Epidermal melanocyte (primary cell): ENCODE results near the gene PTPRN2.
"Not testable (repeated sequence)": the region's sequence is repeated elsewhere in the genome, so short reads cannot be mapped to it uniquely, and the experiment has no call there.

ENCODE experiments used
- DNase-seq: peaks from one replicate; pipeline ENCODE4 v3.0.0; 2011; ENCODE audit warnings: low spot score; ENCODE audit not compliant: insufficient read length

The PTPRN2 gene

DNA sequence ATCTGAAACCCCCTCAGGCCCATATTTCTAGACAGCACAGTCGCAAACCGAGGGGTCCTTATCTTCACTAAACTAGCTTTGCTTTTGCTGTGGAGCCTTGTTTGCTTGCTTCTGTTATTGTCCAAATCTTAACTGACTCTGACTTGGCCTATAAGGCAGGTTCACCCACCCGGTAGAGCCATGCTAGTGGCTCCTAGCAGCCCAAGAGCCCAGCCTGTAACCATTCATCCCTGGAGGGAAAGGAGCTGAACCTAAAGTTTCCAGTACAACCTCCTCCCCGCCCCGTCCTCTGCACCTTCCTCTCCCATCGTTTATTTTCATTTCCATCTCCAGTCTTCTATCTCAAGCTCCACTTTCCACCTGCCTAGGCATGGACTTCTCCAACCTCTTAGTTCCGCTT, 345.7 kb downstream of the PTPRN2 start:
- no peak for DNase-seq

DNA sequence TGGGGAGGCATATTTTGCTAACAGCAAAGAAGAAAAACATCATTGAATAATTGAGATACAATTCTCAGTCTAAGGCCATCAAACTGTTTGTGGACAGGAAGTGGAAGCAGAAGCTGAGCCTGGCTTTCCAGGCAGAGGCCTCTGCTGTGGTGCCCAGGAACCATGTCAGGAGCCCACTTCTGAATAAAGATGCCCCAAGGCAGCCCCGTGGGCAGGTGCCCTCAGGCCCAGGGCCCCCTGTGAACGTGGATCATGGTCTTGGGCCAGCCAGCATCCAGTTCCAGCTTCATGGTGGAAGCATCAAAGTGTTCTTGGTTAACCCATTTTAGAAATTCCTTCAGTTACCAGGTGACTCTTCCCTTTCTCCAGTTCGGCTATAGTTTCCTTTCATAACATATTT, 346.8 kb downstream of the PTPRN2 start:
- DNase-seq = no peak

DNA sequence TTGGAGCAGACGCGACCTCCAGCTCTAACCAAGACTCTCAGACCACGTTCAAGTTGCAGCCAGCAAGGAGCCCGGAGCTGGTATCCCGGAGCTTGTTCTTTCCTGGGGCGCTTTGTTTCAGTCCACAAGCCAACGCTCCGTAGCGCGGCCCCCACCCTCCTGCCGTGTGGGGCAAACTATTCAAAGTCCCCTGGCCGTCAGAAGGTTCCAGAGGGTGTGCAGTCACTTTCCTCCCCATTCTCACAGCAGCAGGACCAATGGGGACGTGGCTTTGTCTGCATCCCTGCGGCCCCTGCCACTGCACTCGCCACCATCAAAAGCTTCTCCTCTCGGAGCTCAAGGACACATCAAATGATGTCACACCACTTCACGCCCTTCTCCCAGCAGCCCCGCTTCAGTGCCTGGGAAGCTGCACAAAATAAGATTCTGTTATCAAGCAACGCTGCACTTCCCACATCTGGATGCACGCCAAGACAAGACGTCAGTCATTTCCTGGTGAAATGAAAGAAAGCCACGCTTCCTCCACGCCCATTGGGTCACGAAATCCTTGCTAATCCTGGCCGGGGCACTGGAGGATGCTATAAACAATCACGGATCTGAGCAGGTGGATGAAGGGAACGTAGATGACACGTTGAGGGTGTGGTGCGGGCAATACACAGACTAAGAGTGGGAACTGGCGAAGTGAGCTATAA, 348.2 kb downstream of the PTPRN2 start:
- no peak for DNase-seq

DNA sequence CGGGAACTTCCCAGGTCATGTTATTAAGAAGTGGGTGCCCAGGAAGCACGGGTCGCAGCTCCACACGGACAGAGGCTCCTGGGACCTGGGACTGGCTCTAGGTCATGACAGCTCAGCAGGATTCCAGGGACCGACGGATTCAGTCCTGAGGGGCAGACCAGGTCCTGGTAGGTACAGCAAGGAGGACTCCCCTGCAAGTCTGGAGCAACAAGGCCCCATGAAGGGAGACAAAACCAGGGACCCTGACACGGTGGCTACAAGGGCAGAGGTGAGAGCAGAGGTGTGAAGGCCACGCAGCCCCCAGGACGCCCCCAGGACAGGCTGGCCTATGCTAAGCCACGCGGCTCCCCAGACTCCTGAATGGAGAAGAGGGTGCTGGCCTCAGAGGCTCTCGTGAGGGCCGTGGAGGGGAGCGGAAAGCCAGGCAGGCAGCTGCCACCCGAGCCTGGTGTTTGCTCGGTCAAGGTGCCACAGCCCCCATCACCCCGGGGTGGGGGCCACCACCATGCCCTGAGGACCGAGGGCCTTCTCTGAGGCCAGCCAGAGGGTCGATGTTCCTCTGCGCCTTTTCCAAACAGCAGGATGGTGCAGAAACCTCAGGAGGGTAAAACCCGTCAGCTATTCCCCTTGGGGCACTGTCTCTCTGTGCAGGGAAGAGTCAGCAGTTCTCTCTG, 348.9 kb downstream of the PTPRN2 start:
- DNase-seq = no peak

DNA sequence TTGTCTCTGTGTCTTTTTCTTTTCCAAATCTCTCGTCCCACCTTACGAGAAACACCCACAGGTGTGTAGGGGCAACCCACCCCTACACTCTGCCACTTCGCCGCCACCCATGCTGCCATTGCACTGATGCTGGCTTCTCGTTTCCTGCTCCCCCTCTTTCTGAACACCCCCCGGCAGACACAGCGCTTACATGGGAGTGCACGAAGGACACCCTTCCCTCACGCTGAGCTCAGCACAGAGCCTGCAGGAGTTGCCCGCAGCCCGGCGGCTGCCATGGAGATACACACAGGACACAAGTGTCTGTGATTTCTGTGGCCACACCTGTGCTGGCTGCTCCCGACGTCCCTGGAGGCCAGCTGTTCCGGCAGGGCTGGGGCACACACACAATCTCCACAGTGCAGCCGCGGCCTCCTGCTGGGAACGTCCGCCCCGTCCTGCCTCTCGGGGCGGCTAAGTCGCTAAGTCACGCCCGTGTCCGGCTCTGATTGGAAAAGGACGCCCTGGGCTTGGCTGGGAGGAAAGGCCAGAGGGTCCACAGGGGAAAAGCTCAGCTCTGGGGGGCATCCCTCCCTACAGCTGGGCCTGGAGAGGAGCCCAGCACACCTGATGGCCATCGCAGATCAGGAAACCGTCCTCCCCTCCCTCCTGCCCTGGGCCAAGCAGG, 349.8 kb downstream of the PTPRN2 start:
- no peak for DNase-seq

DNA sequence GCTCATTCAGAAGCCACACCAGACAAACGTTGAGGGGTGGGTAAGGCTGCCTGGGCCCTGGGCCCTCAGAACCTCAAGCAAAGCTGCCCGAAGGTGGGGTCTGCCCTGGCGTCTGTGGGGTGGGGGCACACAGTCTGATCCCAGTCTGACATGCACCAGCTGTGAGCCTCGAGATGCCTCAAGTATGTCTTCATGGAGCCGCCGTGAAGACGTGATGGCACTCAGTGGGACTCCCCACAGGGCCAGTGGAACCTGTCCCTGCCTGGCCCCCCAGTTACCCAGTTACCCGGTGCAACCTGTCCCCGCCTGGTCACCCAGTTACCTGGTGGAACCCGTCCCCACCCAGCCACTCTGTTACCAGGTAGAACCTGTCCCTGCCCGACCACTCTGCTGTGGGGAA, 351.2 kb downstream of the PTPRN2 start:
- DNase-seq = no peak

DNA sequence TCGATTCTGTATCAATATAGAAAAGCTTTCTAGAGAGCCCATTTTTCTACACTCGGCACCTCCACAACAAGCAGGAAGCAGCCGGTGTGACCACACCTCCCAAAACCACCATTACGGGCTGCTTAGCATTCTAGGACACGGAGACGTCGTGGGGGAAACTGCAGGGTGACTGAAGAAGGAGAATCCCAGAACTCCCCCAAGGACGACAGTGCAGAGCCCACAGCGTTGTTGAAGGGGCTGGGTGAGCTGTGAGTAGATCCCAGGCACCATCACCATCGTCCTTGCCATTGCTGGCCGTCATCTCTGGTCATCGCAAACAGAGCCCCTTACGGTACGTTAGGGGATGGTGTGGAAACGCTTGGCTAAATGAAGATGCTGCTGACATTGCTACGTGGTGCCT, 351.8 kb downstream of the PTPRN2 start:
- DNase-seq = no peak

DNA sequence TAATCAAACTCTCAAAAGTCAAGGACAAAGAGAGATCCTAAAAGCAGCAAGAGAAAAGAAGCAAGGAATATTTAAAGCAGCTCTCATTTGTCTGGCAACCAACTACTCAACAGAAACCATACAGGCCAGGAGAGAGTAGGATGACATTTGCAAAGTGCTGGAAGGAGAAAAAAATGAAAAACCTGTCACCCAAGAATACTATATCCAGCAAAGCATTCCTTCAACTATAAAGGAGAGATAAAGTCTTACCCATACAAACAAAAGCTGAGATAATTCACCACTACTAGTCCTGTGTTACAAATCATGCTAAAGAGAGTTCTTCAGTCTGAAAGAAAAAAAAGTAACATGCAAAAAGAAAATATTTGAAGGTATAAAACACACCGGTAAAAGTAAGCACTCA, 357.7 kb downstream of the PTPRN2 start:
- no peak for DNase-seq

DNA sequence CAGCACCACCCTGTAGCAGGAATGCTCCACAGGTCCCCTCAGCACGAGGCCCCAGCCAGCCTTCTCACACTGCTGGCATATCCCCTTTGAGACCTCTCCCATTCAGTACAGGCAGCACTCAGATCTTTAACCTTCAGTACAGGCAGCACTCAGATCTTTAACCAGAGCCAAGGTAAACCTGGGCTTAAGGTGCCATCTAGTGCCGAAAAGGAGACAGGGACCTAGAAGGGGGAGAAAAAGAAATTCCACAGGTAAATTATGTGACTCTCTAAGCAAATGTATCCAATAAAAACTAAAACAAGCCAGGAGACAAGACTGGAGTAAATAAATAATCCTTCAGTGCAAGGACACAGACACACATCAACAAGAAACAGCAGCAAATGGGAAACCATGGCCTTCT, 358.6 kb downstream of the PTPRN2 start:
- DNase-seq = no peak

DNA sequence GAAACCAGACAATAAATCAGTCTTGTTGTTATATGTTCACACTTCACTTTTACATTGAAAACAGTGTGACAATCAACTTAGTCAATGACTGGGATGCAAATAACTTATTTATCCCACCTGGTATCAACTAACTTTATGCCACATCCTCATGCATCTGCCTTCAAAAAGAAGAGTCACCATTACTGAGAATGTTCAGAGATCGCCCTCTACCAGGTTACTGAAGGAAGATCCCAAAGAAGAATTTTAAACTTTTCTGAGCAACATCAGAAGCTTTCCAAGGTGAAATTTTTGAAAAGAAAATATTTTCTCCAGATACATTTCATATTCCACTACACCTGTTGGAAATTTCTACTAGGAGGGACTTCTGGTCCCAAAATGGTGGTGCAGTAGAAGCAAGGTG, 359.5 kb downstream of the PTPRN2 start:
- DNase-seq = no peak

DNA sequence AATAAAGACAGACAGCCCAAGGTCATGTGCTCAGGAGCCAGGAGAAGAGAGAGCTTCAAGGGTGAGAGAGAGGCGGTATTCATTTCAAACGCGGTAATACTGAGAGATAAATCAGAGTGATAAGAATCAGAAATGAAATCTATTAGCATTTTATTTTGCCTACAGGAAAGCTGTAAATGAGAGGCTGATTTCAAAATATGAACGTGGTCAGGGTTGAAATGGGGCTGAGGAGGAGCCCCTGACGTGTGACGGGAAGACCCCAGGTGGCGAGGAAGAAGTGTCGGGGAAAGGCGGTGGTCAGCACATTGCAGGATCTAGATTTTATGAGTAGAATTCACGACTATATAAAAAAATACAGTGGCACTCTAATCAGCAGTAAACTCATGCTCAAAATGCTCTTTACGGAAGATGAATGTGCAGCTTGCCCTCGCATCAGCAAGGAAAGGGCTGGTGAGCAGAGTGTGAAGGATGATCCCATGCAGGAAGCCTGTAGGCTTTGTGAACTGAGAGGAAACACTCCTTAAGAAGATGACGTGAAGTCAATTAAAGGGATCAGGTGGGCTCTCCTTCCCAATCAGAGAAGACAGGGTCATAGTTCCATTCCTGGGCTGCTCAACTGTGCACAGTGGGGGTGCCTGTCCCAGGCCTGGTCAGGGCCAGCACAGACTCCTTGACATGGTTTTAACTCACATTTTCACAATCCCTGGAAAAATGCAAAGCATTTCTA, 360.2 kb downstream of the PTPRN2 start:
- DNase-seq = no peak

DNA sequence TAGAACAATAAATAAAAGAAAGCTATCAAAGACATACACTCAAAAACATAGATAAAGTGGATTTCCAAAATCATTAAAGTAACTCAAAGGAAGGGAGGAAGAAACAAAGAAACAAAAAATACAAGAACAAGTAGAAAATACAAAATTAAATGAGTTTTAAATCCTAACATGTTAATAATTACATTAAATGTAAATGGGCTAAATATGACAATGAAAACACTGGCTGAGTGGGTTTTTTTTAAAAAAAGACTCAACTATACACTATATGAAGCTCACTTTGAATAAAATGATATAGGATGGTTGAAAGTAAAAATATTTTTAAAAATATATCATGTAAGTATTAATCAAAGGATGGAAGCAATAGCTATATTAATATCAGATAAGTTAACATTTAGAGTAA, 371.4 kb downstream of the PTPRN2 start:
- no peak for DNase-seq

DNA sequence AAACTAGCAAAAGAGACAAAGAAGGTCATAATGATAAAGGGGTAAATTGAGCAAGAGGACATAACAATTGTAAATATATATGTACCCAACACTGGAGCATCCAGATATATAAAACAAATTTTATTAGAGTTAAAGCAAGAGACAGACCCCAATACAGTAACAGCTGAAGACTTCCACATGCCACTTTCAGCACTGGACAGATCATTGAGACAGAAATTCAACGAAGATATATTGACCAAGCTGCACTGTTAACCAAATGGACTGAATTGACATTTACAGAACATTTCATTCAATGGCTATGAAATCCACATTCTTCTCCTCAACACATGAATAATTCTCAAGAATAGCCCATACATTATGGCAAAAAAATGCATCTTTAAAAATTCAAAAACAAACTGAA, 378.2 kb downstream of the PTPRN2 start:
- no peak for DNase-seq

DNA sequence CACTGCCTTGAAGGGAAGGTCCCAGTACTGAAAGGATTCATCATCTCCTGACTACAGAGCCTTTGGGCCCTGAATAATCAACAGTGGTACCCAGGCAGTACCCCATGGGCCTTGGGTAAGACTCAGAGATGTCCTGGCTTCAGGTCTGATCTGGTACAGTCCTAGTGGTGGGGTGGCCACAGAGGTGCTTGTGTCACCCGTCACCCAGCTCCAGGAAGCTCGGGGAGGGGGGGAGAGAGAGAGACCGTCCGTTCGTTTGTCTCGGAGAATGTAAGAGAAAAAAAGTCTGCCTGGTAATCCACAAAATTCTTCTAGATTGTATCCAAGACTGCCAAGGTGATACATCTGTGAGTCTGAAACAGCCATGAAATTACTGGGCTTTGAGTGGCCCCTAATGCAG, 381.3 kb downstream of the PTPRN2 start:
- DNase-seq = no peak

DNA sequence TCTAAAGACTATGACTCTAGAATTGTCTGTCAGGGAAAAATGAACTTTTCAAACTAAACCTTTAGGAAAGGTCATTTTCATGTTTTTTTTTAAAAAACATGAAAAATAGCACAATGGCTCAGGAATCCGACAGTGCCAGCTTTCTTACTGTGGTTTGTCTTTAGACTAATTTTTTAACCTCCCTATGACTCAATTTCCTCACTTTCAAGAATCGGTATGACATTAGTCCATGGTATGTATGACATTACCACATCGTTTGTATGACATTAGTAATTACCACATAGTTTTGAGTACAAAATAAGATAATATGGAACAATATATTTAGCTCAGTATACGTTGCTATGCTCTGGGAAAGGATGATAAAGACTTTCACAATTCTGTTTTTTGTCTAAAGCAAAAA, 383.2 kb downstream of the PTPRN2 start:
- DNase-seq = no peak

DNA sequence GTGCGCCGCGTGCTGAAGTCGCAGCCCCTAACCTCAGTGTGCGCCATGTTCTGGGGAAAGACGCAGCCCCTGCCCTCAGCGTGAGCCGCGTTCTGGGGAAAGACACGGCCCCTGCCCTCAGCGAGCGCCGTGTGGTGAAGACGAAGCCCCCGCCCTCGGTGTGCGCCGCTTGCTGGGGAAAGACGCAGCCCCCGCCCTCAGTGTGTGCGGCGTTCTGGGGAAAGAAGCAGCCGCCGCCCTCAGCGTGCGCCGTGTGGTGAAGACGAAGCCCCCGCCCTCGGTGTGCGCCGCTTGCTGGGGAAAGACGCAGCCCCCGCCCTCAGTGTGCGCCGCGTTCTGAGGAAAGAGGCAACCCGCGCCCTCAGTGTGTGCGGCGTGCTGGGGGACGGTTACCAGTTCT, 383.7 kb downstream of the PTPRN2 start:
- DNase-seq = not testable (repeated sequence)

DNA sequence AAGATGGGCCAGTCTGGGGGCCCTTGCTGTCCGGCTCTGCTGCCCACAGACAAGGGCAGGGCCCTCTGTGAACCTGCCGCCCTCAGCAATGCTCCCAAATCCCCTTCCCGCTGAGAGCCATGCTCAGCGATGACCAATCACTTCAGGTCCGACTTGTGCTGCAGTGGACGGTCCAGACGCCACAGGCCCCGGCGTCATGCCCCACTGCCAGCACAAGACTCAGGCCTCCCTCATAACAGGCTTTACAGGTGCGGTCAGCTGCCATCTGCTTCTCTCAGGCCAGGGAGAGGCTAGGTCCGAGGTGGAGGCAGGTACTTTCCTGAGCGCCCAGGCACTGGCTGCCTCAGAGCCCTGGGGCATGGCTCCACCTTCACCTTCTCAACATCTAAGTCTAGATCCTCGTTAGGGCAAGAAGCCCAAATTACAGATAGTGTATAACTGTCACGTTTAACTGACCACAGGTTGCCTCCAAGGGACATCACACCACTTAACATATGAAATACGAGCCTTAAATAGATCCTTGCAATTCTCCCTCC, 393.2 kb downstream of the PTPRN2 start:
- DNase-seq = no peak

DNA sequence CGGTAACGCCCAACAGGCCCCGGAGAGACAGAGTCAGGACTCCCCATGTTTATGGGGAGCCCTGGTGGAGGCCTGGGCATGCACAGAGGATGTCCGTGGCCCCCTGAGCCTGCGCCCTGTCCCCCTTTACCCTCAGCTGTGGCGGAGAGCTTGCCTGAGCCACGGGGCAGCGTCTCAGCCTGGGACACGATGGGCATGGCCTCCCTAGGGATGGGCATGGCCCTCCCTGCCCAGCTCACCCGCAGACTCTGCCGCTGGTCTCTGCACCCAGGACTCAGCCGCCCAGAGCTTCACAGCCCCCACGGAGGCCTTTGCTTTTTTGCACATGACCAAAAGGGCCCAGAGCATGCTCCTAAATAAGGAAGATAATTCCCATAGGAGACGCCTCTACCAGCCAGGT, 394.2 kb downstream of the PTPRN2 start:
- DNase-seq = no peak

DNA sequence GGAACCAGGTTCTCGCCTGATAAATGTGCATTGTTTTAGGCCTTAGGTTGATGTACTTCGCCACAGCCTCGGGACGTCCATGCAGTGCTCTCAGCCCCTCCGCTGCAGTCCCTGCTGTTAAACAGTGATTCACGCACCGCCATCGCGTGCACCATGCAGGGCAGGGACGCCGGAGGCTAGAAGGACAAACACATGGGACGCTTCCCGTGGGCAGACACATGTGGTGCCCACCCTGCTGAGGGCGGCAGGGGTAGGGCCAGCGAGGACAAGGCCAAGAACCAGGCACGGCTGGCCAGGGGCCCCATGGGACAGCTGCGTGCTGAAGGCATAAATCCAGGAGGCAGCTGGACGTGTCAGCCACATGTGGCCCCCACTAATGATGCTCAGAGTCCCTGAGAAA, 394.7 kb downstream of the PTPRN2 start:
- no peak for DNase-seq

DNA sequence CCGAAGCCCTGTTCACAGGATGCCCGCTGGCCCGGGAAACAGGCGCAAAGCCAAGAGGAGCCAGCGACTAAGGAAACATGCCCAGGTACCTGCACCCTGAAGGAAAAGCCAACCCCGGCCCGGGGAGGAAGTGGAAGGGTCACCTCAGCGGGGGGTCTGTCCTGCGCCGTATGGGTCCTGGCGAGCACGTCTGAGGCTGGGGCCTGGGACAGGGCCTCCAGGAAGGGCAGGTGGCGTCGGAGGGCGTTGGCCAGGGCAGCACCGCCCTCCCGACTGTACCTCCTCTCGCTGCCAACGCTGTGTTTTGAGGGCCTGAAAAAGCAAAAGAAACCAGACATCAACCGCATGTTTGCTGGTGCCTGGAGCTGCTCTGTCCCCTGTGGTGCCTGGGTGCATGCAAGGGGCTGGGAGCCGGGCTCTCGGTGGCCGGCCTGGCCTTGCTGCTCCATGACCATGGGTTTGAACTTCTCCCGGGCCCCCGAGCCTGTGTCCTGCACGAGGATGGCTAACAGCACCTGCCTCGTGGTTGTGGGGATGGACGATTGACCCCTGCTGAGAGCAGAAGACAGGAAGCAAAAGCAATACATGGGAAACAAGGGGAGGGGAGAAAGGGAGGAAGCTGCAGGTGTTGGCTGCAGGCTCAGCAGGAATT, 395.3 kb downstream of the PTPRN2 start:
- DNase-seq = no peak

DNA sequence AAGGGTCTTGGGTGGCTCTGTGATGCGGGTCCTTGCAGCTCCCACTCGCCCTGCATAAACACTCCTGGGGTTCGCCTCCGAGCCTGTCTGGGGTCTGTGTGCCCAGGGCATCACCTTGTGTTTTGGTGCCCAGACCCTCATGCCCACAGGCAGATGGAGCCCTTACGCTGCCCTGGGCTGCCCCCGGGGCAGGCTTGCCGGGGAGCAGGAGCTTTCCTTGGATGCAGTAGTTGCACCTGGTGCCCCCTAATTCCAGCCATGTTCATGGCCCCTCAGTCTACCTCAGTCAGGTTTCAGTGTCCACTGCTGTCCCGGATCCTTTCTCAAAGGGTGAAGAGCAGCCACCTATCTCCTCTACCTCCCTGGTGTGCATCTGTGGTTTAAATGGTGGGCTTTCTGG, 396.0 kb downstream of the PTPRN2 start:
- DNase-seq = no peak
